Measurements from ENCODE around the gene PTPRG. TPM values are rescaled to one million over a fixed set of nuclear protein-coding genes. Genes with fewer than 3 reads are reported as not detected.

PTPRG gene
- total RNA-seq, 2 donors from 2014 or later = not detected

DNA sequence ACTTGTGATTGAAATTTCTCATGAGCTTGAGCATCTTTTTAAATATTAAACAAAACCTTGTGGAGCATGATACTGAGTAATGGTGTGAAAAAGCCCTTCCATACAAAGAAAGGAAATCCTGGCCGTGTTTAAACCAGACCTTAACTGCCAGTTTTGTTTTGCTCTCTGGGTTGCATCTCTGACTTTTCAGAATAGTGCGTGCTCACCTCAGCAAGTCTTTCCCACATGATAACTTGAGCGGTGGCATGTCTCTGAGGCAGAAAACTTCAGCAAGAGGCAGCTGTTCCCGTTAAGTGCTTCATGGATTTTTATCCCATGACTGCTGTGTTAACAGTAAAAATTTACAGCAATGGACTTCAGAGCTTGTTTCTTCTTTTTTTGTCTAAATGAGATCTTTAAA, 418.7 kb downstream of the PTPRG start:
- Mint-ChIP-seq H3K9me3 (peaks cover 3% of the 10 kb centered on the region), H3K27me3 (no peaks in the 10 kb centered on the region), H3K4me1 (no peaks in the 10 kb centered on the region), H3K36me3 (ENCODE audit: low read depth) (no peaks in the 10 kb centered on the region), H3K27ac (no peak overlapping the region), H3K4me3 (no peak overlapping the region)
- no peak for ATAC-seq (replicated peaks)

DNA sequence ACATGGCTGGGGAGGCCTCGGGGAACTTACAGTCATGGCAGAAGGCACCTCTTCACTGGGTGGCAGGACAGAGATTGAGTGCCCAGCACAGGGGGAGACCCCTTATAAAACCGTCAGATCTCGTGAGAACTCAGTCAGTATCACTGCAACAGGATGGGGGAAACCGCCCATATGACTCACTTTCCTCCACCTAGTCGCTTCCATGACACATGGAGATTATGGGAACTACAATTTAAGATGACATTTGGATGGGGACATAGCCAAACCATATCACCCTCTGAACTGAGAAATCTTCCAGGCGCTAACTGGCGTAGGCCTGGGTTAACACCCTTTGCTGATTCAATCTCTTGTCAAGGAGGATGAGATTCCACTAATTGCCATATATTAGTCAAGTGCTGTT, 419.7 kb downstream of the PTPRG start:
- H3K4me1 Mint-ChIP-seq = no peaks in the 10 kb centered on the region
- peaks cover 3% of the 10 kb centered on the region for H3K9me3 Mint-ChIP-seq
- no peaks in the 10 kb centered on the region for H3K27me3 Mint-ChIP-seq
- no peak for ATAC-seq (replicated peaks)
- H3K36me3 Mint-ChIP-seq (ENCODE audit: low read depth) = no peaks in the 10 kb centered on the region
- H3K27ac Mint-ChIP-seq = no peak overlapping the region
- no peak overlapping the region for H3K4me3 Mint-ChIP-seq

DNA sequence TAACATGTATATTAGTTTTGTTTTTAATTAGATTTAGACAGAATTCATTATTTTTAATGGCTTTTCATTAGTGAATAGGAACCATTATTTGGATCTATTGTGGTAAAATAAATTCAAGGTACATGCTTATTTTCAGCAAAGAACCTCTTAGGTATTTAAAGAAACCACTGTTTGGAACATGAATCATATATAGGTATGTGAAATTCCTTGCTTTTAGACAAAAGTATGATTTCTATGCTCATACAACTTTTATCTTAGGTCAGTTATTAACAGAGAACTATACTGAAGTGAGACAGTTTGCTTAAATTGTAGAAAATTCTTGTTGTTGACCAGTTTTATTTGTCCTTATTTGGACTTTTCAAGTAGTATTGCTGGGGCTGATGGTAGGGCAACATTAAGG, 422.1 kb downstream of the PTPRG start:
- no peak for ATAC-seq (replicated peaks)
- peaks cover 3% of the 10 kb centered on the region for H3K9me3 Mint-ChIP-seq
- H3K27me3 Mint-ChIP-seq = no peaks in the 10 kb centered on the region
- H3K4me3 Mint-ChIP-seq = no peak overlapping the region
- H3K4me1 Mint-ChIP-seq = no peaks in the 10 kb centered on the region
- no peak overlapping the region for H3K27ac Mint-ChIP-seq
- no peaks in the 10 kb centered on the region for H3K36me3 Mint-ChIP-seq (ENCODE audit: low read depth)

DNA sequence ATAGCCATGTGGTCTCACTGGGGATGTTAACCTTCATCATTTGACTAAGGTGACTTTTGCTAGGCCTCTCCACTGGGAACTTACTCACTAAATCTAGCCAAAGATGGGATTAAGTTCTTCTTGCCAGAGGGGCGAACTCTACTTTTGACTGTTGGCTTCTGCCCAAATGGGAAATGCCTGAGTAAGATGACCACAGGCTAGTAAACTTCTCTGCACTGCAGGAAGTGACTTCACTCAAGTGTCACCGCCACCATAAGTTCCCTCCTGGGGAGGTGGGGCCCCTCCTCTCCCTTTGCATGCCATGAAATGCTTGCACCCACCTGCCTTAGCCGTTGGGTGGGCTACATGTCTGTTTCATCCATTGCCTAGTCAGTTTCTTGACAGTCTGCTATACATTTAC, 423.6 kb downstream of the PTPRG start:
- Mint-ChIP-seq H3K27ac (no peak overlapping the region), H3K4me1 (no peaks in the 10 kb centered on the region), H3K27me3 (no peaks in the 10 kb centered on the region), H3K4me3 (no peak overlapping the region), H3K9me3 (peaks cover 1% of the 10 kb centered on the region), H3K36me3 (ENCODE audit: low read depth) (no peaks in the 10 kb centered on the region)
- no peak for ATAC-seq (replicated peaks)

DNA sequence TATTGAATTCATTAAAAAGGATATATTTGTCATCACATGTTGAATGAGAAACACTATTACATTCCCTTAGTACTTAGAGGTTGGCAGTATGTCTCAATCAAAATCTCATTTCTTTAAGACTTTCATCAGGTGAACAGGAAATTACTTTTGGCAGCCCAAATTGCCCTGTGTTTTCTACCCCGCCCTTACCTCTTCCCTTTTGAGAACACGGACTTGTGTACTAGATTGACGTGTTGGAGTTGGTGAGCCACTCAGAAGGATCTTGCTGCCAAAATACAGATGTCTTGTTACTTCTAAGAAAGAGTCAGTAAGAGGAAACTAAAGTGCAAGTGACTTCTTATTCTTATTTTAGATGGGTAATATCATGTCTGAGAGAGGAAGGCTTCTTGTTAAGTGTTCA, 425.1 kb downstream of the PTPRG start:
- ATAC-seq (replicated peaks) = no peak
- no peak overlapping the region for H3K4me3 Mint-ChIP-seq
- H3K27ac Mint-ChIP-seq = no peak overlapping the region
- H3K36me3 Mint-ChIP-seq (ENCODE audit: low read depth) = no peaks in the 10 kb centered on the region
- H3K27me3 Mint-ChIP-seq = no peaks in the 10 kb centered on the region
- no peaks in the 10 kb centered on the region for H3K4me1 Mint-ChIP-seq
- H3K9me3 Mint-ChIP-seq = no peaks in the 10 kb centered on the region

DNA sequence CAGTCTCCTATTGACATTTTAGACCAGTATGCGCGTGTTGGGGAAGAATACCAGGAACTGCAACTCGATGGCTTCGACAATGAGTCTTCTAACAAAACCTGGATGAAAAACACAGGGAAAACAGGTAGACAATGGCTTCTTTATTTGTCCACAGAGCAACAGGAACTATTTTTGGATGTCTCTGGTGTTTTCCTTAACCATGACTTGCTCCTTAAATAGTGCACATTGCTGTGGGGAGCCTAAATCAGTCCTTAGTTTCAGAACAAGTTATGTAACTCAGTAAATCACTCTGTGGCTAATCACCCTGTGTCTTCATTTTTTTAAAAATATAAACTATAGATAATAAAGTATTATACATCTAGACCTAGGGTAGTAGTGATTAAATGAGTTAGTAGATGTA, 428.3 kb downstream of the PTPRG start:
- Mint-ChIP-seq H3K27ac (no peak overlapping the region), H3K4me1 (no peaks in the 10 kb centered on the region), H3K36me3 (ENCODE audit: low read depth) (no peaks in the 10 kb centered on the region), H3K27me3 (no peaks in the 10 kb centered on the region), H3K4me3 (no peak overlapping the region), H3K9me3 (peaks cover 3% of the 10 kb centered on the region)
- ATAC-seq (replicated peaks) = no peak

DNA sequence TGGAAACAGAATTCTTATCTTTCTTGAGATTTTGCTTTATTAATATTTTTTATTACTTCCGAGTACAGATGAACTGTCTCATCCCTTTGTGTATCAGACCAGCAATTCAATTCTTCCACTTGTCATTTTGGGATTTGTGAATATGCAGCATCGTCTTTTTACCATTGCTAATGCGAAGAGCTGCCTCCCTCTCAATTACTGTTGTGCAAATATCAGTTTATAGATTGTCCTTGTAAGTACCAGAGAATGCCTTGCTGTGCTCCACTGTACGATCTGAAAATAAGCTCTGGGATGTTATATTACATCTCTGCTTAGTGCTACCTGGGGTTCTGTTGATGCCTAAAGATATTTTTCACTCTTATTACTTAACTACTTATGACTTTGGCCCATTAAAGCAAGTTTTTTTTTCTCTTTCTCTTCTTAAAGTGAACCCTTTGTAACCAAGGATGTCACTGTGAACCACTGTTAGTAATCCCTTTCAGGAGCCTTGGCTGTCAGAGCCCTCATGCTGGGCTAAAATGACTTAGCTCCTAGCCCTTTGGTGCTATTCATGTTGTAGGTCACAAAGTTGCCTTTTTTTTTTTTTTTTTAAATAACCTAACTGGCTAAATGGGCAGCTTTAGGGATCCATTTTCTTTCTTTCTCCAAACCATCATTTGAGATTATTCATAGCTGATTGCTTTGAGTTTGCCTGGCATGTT, 429.1 kb downstream of the PTPRG start:
- Mint-ChIP-seq H3K4me3 (no peak overlapping the region), H3K27ac (no peak overlapping the region), H3K27me3 (no peaks in the 10 kb centered on the region), H3K4me1 (no peaks in the 10 kb centered on the region), H3K36me3 (ENCODE audit: low read depth) (no peaks in the 10 kb centered on the region), H3K9me3 (peaks cover 3% of the 10 kb centered on the region)
- no peak for ATAC-seq (replicated peaks)

DNA sequence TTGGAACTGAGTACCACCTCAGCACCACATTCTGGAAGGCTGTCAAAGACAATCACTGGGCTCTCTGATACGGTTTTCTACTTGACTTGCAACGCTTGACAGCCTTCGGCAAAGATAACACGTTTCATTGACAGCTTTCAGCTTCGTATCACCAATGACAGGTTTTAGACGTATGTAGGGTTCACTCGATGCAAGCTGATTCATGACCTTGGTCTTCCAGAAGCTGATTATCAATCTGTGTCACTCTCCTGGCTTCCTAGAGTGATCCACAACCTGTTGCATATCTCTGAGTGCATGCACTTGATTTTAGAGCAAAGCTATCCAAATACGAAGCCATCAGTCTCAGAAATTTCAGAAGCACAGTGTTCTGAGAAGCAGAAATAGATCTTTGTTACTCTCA, 430.3 kb downstream of the PTPRG start:
- no peaks in the 10 kb centered on the region for H3K4me1 Mint-ChIP-seq
- no peak overlapping the region for H3K4me3 Mint-ChIP-seq
- H3K9me3 Mint-ChIP-seq = peaks cover 3% of the 10 kb centered on the region
- ATAC-seq (replicated peaks) = no peak
- H3K27ac Mint-ChIP-seq = no peak overlapping the region
- no peaks in the 10 kb centered on the region for H3K27me3 Mint-ChIP-seq
- H3K36me3 Mint-ChIP-seq (ENCODE audit: low read depth) = no peaks in the 10 kb centered on the region

DNA sequence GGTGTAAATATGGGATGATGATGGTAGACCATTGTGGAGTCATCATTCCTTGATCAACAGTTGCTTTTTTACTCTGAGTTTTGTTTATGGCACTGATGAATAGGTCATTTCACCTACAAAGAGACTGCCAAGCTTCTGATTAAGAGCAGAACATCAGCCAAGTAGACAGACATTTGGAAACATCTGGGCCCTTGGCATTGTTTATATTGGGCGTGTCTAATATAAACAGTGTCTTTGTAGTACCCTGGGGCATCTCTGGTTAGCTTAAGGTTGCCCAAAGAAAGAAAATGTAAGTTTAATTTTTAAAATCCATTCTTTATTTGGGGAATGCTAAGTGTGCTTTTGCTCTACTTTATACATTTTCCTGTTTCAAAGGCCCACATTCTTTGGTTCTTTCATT, 435.0 kb downstream of the PTPRG start:
- no peak for ATAC-seq (replicated peaks)
- no peaks in the 10 kb centered on the region for H3K27me3 Mint-ChIP-seq
- H3K27ac Mint-ChIP-seq = no peak overlapping the region
- no peaks in the 10 kb centered on the region for H3K4me1 Mint-ChIP-seq
- peaks cover 3% of the 10 kb centered on the region for H3K9me3 Mint-ChIP-seq
- H3K36me3 Mint-ChIP-seq (ENCODE audit: low read depth) = no peaks in the 10 kb centered on the region
- no peak overlapping the region for H3K4me3 Mint-ChIP-seq

DNA sequence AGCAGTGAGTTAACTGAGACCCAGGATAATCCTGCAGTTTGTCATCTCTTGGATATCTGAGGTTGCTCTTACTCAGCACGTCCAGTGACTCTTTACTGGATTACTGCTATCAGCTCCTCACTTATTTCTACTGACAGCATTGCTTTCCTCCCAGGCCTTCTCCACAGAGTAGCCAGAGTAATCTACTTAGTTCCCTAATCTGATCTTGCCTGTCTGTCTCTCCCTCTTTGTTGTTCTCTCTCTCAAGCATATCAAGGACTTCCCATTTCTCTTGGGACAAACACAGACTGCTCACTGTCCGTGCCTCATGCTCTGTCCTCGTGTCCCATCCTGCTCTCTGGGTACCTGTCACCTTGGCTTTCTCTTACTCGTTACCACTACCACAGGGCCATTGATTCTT, 435.7 kb downstream of the PTPRG start:
- Mint-ChIP-seq H3K36me3 (ENCODE audit: low read depth) (no peaks in the 10 kb centered on the region), H3K4me3 (no peak overlapping the region), H3K27ac (no peak overlapping the region), H3K4me1 (no peaks in the 10 kb centered on the region), H3K27me3 (no peaks in the 10 kb centered on the region), H3K9me3 (peaks cover 3% of the 10 kb centered on the region)
- no peak for ATAC-seq (replicated peaks)

DNA sequence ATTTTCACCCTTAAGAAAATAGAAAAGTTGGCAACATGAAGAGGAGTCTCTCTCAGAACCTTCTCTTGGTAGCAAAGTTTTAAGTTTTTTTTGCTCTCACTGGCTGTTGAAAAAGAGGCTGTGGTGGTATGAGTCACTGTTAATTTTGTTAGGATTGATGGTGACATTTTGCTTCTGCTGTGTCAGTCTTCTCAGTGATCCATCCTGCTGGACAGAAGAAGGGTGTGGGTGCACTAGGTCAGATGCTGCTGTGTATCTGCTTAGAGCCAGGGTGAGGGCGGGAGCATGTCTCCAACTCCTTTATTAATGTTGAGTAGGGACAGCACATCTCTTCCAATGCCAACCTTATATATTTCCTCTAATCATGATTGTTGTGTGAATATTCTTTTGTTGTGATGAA, 442.5 kb downstream of the PTPRG start:
- H3K36me3 Mint-ChIP-seq (ENCODE audit: low read depth) = no peaks in the 10 kb centered on the region
- no peak for ATAC-seq (replicated peaks)
- no peaks in the 10 kb centered on the region for H3K4me1 Mint-ChIP-seq
- H3K4me3 Mint-ChIP-seq = no peak overlapping the region
- H3K27ac Mint-ChIP-seq = no peak overlapping the region
- H3K27me3 Mint-ChIP-seq = no peaks in the 10 kb centered on the region
- H3K9me3 Mint-ChIP-seq = peaks cover 8% of the 10 kb centered on the region

DNA sequence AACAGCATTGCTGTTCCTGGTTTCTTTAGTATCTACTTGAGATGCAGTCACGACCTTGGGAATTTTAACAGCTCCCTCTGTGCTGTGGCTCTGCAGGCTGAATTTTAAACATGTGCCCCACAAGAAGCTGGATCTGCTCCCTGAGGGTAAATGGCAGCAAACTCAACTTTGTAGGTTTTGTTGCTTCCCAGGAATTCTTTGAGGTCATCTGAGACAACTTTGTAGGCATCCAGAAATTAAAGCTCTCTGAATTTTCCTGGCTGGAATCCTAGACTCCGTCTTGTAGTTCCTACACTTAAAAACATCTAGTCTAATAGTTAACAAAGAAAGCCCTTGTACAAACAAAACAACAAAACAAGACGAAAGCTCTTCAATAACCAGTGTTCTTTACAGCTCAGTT, 445.7 kb downstream of the PTPRG start:
- Mint-ChIP-seq H3K36me3 (ENCODE audit: low read depth) (no peaks in the 10 kb centered on the region), H3K9me3 (peaks cover 8% of the 10 kb centered on the region), H3K27me3 (no peaks in the 10 kb centered on the region), H3K4me1 (no peaks in the 10 kb centered on the region), H3K4me3 (no peak overlapping the region), H3K27ac (no peak overlapping the region)
- ATAC-seq (replicated peaks) = no peak

DNA sequence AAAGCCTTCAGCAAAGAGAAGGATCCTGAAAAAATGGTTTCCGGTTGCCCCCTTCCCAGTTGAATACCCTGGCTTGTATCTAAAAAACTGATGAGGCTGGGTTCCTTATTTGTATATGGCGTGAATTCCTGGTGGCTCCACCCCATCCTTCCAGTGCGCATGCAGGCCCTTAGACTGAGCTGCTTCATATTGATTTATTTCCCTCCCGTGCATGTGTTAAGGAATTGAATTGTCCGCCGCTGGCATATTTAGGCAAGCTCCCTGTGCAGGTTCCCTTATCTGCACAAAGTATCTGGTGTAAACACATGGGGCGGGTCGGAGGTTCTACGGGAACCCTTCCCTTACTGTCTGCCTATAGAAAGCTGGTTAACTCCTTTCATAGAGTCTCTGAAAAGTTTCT, 449.6 kb downstream of the PTPRG start:
- H3K4me1 Mint-ChIP-seq = no peaks in the 10 kb centered on the region
- H3K9me3 Mint-ChIP-seq = no peaks in the 10 kb centered on the region
- H3K27ac Mint-ChIP-seq = no peak overlapping the region
- no peaks in the 10 kb centered on the region for H3K36me3 Mint-ChIP-seq (ENCODE audit: low read depth)
- no peak overlapping the region for H3K4me3 Mint-ChIP-seq
- peaks cover 3% of the 10 kb centered on the region for H3K27me3 Mint-ChIP-seq
- ATAC-seq (replicated peaks) = no peak

DNA sequence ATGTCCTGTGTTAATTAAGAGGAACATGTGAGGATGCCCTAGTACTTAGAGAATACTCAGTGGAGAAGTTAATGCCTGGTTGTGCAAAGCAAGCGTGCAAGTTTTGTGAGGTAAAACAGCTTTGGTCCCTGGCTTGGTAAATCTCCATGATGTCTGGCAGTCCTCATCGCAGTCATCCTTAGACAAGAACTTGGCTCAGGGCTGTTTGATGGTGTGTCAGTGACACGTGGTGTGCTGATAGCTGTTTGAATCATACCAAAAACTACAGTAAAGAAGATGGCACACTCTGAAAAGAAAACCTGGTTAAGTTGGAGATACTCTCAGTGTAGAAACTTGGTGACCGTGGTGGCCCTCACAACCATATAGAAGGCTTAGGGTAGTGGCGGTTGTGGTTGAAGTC, 450.3 kb downstream of the PTPRG start:
- no peak for ATAC-seq (replicated peaks)
- Mint-ChIP-seq H3K9me3 (no peaks in the 10 kb centered on the region), H3K27me3 (peaks cover 3% of the 10 kb centered on the region), H3K36me3 (ENCODE audit: low read depth) (no peaks in the 10 kb centered on the region), H3K27ac (no peak overlapping the region), H3K4me3 (no peak overlapping the region), H3K4me1 (no peaks in the 10 kb centered on the region)

DNA sequence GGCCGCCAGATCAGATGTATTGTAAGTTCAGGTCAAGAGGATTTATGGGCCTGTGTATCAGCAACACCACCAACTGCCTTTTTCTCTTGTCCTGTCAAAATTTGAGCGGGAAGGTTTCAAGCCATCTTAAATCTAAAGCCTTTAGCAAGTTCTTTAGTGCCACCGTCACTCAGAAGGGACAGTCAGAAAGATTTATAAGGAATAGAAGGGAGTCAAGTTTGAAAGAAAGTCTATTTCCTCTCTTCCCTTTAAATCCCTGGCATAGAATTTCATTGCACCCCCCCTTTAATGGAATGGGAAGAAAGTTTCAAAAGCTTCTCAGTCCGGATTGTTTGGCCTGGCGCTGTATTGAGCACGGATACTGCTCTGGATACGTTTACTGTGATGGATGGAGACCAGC, 452.6 kb downstream of the PTPRG start:
- peaks cover 3% of the 10 kb centered on the region for H3K27me3 Mint-ChIP-seq
- no peaks in the 10 kb centered on the region for H3K4me1 Mint-ChIP-seq
- no peak overlapping the region for H3K4me3 Mint-ChIP-seq
- peaks cover 3% of the 10 kb centered on the region for H3K9me3 Mint-ChIP-seq
- no peaks in the 10 kb centered on the region for H3K36me3 Mint-ChIP-seq (ENCODE audit: low read depth)
- no peak for ATAC-seq (replicated peaks)
- no peak overlapping the region for H3K27ac Mint-ChIP-seq

DNA sequence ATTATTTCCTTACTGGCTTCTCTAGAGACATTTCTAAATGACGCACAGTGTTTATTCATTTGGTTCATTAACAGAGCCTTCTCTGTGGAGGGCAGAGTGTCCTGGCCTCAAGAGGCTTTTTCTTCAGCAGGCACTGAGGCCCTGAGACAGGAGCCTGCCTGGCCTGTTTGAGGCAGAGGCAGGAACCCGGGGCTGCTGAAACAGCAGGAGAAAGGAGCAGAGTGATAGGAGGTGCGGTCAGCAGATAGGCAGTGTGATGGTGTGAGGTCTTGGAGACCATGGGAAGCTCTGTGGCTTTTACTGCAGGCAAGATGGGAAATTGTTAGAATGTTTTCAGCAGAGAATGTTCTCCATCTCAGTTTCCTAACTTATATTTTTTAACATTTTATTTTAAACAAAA, 453.7 kb downstream of the PTPRG start:
- no peaks in the 10 kb centered on the region for H3K4me1 Mint-ChIP-seq
- H3K36me3 Mint-ChIP-seq (ENCODE audit: low read depth) = no peaks in the 10 kb centered on the region
- no peak overlapping the region for H3K27ac Mint-ChIP-seq
- no peak for ATAC-seq (replicated peaks)
- no peak overlapping the region for H3K4me3 Mint-ChIP-seq
- peaks cover 3% of the 10 kb centered on the region for H3K9me3 Mint-ChIP-seq
- H3K27me3 Mint-ChIP-seq = peaks cover 3% of the 10 kb centered on the region
